IgD-negative memory B cell (primary cell): ENCODE results near the gene HSD17B2. TPM values are rescaled to one million over a fixed set of nuclear protein-coding genes. Genes with fewer than 3 reads are reported as not detected.

Experiments used
- H3K27ac Mint-ChIP-seq, 3 donors: one replicate each; pipeline ENCODE4 v1.8.0; 2020 to 2022; ENCODE audit warnings: mild to moderate bottlenecking in 3 of 3, mixed read lengths in 3 of 3, moderate library complexity in 1 of 3
- H3K27me3 Mint-ChIP-seq: one replicate; pipeline ENCODE4 v1.8.0; 2021; ENCODE audit warnings: mixed read lengths
- H3K36me3 Mint-ChIP-seq: one replicate; pipeline ENCODE4 v1.8.0; 2020; ENCODE audit warnings: mild to moderate bottlenecking, mixed read lengths
- H3K4me1 Mint-ChIP-seq, 3 donors: one replicate each; pipeline ENCODE4 v1.8.0; 2020 to 2022; ENCODE audit warnings: mixed read lengths in 3 of 3, mild to moderate bottlenecking in 1 of 3
- H3K4me3 Mint-ChIP-seq, 4 donors: one replicate each; pipeline ENCODE4 v1.8.0; 2020 to 2022; ENCODE audit warnings: mild to moderate bottlenecking in 4 of 4, mixed read lengths in 4 of 4, moderate library complexity in 3 of 4
- H3K9me3 Mint-ChIP-seq, 3 donors: one replicate each; pipeline ENCODE4 v1.8.0; 2020 to 2021; ENCODE audit warnings: mixed read lengths in 3 of 3, mild to moderate bottlenecking in 1 of 3
- polyA plus RNA-seq: library from polyadenylated mRNA; unstranded; fragments of 300-500 nt; fragmentation: Illumina TruSeq; gene quantifications from one replicate; pipeline ENCODE4 v1.2.3, GENCODE V29; 2021

The HSD17B2 gene
- polyA plus RNA-seq: not detected

GRCh38 chr16:82034981-82035612, at the start of gene HSD17B2:
Gene HSD17B2 (plus strand): TSS chr16:82035253. CDS start chr16:82035425, 172 bp downstream.
- Mint-ChIP-seq H3K27ac (peak within 1 kb of the TSS in 1 of 3 donors; percentile 10), H3K27me3 (peaks cover 26% of the 10 kb centered on the region)

GRCh38 chr16:81987121-81987520, 47.9 kb upstream of the HSD17B2 start:
- H3K9me3 Mint-ChIP-seq: peaks cover 0 to 4% (median 0%) of the 10 kb centered on the region in 3 donors
- no peak overlapping the region for H3K27ac Mint-ChIP-seq
- peaks cover 1% of the 10 kb centered on the region for H3K27me3 Mint-ChIP-seq
- H3K4me3 Mint-ChIP-seq: no peak overlapping the region
- no peaks in the 10 kb centered on the region for H3K36me3 Mint-ChIP-seq
- no peaks in the 10 kb centered on the region for H3K4me1 Mint-ChIP-seq

More at GRCh38 chr16:82034981-82035612, at the start of gene HSD17B2:
- Mint-ChIP-seq H3K4me1 (no peaks in the 10 kb centered on the region), H3K9me3 (peaks cover 0 to 3% (median 0%) of the 10 kb centered on the region in 3 donors), H3K36me3 (no peaks in the 10 kb centered on the region), H3K4me3 (no peak within 1 kb of the TSS)

- Mint-ChIP-seq H3K36me3 (no peaks in the 10 kb centered on the region), H3K9me3 (peaks cover 0 to under 1% (median 0%) of the 10 kb centered on the region in 3 donors), H3K27ac (no peak overlapping the region)
Observed at GRCh38 chr16:81987706-81988105, 47.3 kb upstream of the HSD17B2 start.

GRCh38 chr16:81992859-81993258, 42.2 kb upstream of the HSD17B2 start:
- Mint-ChIP-seq H3K36me3 (peaks cover 3% of the 10 kb centered on the region), H3K9me3 (no peaks in the 10 kb centered on the region), H3K27ac (no peak overlapping the region), H3K4me1 (no peaks in the 10 kb centered on the region), H3K27me3 (no peaks in the 10 kb centered on the region), H3K4me3 (no peak overlapping the region)

More at GRCh38 chr16:81987706-81988105, 47.3 kb upstream of the HSD17B2 start:
- no peak overlapping the region for H3K4me3 Mint-ChIP-seq
- H3K27me3 Mint-ChIP-seq: peaks cover 1% of the 10 kb centered on the region
- H3K4me1 Mint-ChIP-seq: no peaks in the 10 kb centered on the region

GRCh38 chr16:81994485-81994884, 40.6 kb upstream of the HSD17B2 start:
- Mint-ChIP-seq H3K9me3 (no peaks in the 10 kb centered on the region), H3K36me3 (peaks cover 7% of the 10 kb centered on the region), H3K4me3 (no peak overlapping the region), H3K27me3 (no peaks in the 10 kb centered on the region), H3K27ac (no peak overlapping the region), H3K4me1 (no peaks in the 10 kb centered on the region)

GRCh38 chr16:81995651-81996050, 39.4 kb upstream of the HSD17B2 start:
- H3K36me3 Mint-ChIP-seq: peaks cover 7% of the 10 kb centered on the region
- H3K4me1 Mint-ChIP-seq: no peaks in the 10 kb centered on the region
- H3K27me3 Mint-ChIP-seq: no peaks in the 10 kb centered on the region
- H3K27ac Mint-ChIP-seq: no peak overlapping the region
- H3K4me3 Mint-ChIP-seq: no peak overlapping the region
- H3K9me3 Mint-ChIP-seq: no peaks in the 10 kb centered on the region

- no peak overlapping the region for H3K27ac Mint-ChIP-seq
- no peaks in the 10 kb centered on the region for H3K9me3 Mint-ChIP-seq
- no peaks in the 10 kb centered on the region for H3K27me3 Mint-ChIP-seq
- H3K4me3 Mint-ChIP-seq: no peak overlapping the region
- peaks cover 7% of the 10 kb centered on the region for H3K36me3 Mint-ChIP-seq
- no peaks in the 10 kb centered on the region for H3K4me1 Mint-ChIP-seq
Observed at GRCh38 chr16:81996664-81997509, 38.2 kb upstream of the HSD17B2 start.

GRCh38 chr16:81997738-81998137, 37.3 kb upstream of the HSD17B2 start:
- Mint-ChIP-seq H3K36me3 (peaks cover 7% of the 10 kb centered on the region), H3K4me3 (no peak overlapping the region), H3K9me3 (no peaks in the 10 kb centered on the region), H3K4me1 (no peaks in the 10 kb centered on the region), H3K27ac (no peak overlapping the region), H3K27me3 (no peaks in the 10 kb centered on the region)

- peaks cover 14% of the 10 kb centered on the region for H3K36me3 Mint-ChIP-seq
- H3K27ac Mint-ChIP-seq: no peak overlapping the region
- no peaks in the 10 kb centered on the region for H3K27me3 Mint-ChIP-seq
- H3K4me1 Mint-ChIP-seq: peaks cover 0 to 3% (median 2%) of the 10 kb centered on the region in 3 donors
- H3K4me3 Mint-ChIP-seq: no peak overlapping the region
- H3K9me3 Mint-ChIP-seq: peaks cover 0 to under 1% (median 0%) of the 10 kb centered on the region in 3 donors
Observed at GRCh38 chr16:82002831-82003230, 32.2 kb upstream of the HSD17B2 start.

GRCh38 chr16:82004601-82005000, 30.5 kb upstream of the HSD17B2 start:
- H3K27ac Mint-ChIP-seq: no peak overlapping the region
- H3K4me1 Mint-ChIP-seq: peaks cover 2 to 5% (median 3%) of the 10 kb centered on the region in 3 donors
- no peaks in the 10 kb centered on the region for H3K27me3 Mint-ChIP-seq
- H3K36me3 Mint-ChIP-seq: peaks cover 12% of the 10 kb centered on the region
- H3K9me3 Mint-ChIP-seq: peaks cover 0 to 14% (median 7%) of the 10 kb centered on the region in 3 donors
- no peak overlapping the region for H3K4me3 Mint-ChIP-seq

GRCh38 chr16:82005027-82005830, 29.8 kb upstream of the HSD17B2 start:
- Mint-ChIP-seq H3K4me3 (no peak overlapping the region), H3K9me3 (peaks cover 0 to 15% (median 7%) of the 10 kb centered on the region in 3 donors), H3K36me3 (peaks cover 12% of the 10 kb centered on the region), H3K27me3 (no peaks in the 10 kb centered on the region), H3K27ac (no peak overlapping the region), H3K4me1 (peaks cover 2 to 7% (median 3%) of the 10 kb centered on the region in 3 donors)

GRCh38 chr16:82006036-82006435, 29.0 kb upstream of the HSD17B2 start:
- H3K36me3 Mint-ChIP-seq: peaks cover 12% of the 10 kb centered on the region
- no peak overlapping the region for H3K27ac Mint-ChIP-seq
- H3K27me3 Mint-ChIP-seq: no peaks in the 10 kb centered on the region
- H3K4me1 Mint-ChIP-seq: peaks cover 3 to 11% (median 9%) of the 10 kb centered on the region in 3 donors
- H3K4me3 Mint-ChIP-seq: peak overlapping the region in 1 of 4 donors; percentile 60
- peaks cover 0 to 15% (median 7%) of the 10 kb centered on the region in 3 donors for H3K9me3 Mint-ChIP-seq

- Mint-ChIP-seq H3K27ac (no peak overlapping the region), H3K27me3 (no peaks in the 10 kb centered on the region), H3K36me3 (peaks cover 15% of the 10 kb centered on the region), H3K9me3 (peaks cover 0 to 15% (median 7%) of the 10 kb centered on the region in 3 donors), H3K4me1 (peaks cover 3 to 17% (median 15%) of the 10 kb centered on the region in 3 donors), H3K4me3 (no peak overlapping the region)
Observed at GRCh38 chr16:82007189-82007588, 27.9 kb upstream of the HSD17B2 start.

- Mint-ChIP-seq H3K27ac (peak overlapping the region in 1 of 3 donors; percentile 57), H3K4me1 (peaks cover 3 to 17% (median 17%) of the 10 kb centered on the region in 3 donors), H3K36me3 (peaks cover 16% of the 10 kb centered on the region), H3K27me3 (no peaks in the 10 kb centered on the region), H3K4me3 (peak overlapping the region in 1 of 4 donors; percentile 49), H3K9me3 (peaks cover 0 to 18% (median 7%) of the 10 kb centered on the region in 3 donors)
Observed at GRCh38 chr16:82008957-82009592, 26.0 kb upstream of the HSD17B2 start.
